Stimulated activated CD4-positive, alpha-beta T cell treated with anti-CD3 and anti-CD28 coated beads, Interleukin-12 subunit alpha, Interleukin-12 subunit beta, amount 100 ng/mL, for 24 hours (primary cell): ENCODE data around the gene MFF.
A peak's percentile ranks its signal among the peaks of the same experiment; 100 is the strongest.

Experiments used
- DNase-seq, 2 experiments: peaks; one replicate each; pipeline ENCODE4 v3.0.0-alpha.2; 2020; ENCODE audit warnings: low read depth in 2 of 2

Gene MFF, protein sequence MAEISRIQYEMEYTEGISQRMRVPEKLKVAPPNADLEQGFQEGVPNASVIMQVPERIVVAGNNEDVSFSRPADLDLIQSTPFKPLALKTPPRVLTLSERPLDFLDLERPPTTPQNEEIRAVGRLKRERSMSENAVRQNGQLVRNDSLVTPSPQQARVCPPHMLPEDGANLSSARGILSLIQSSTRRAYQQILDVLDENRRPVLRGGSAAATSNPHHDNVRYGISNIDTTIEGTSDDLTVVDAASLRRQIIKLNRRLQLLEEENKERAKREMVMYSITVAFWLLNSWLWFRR

DNA sequence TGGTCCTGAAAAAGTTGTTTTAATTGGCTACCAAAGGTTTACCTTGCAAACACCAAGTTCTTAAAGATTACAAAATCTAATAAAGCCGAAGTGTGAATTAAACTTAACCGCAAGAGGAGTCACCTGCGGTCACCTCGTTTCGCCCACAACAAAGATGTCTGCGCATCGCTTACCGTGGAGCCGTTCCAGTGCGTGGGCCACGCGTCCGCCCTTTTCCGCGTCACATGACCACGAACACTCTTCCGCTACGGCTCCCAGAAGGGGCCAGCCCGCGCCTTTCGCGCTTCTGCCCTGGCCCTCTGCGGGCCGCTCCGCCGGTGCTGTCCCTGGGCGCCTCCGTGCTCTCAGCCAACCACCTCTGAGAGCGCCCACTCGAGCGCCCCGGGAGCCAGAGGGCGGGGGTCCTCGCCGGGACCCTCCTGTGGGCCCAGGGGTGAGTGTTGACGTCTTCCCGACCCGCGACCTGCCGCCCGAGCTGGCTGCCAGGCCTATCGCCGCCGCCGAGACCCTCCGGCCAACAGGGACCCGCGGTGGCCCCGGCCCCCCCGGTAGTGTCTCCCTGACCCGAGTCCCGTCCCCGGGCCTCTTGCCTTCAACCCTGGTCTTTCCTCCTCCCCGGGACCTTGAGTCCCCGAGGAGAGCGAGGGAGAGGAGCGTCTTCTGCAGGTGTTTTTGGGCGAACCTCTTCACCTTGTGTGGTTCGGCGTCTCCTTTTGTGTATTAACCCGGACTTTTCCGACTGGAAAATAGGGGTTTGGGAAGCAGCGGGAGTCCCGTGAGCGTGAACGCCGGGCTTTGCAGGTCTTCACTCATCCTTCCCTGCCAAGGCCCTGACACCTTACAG, at the start of gene MFF:
TSS of gene MFF (plus strand) at position 257 of the 844 bp plus-strand sequence. CDS start 5,415 bp downstream, outside the sequence.
- DNase-seq: peak; percentile 91

DNA sequence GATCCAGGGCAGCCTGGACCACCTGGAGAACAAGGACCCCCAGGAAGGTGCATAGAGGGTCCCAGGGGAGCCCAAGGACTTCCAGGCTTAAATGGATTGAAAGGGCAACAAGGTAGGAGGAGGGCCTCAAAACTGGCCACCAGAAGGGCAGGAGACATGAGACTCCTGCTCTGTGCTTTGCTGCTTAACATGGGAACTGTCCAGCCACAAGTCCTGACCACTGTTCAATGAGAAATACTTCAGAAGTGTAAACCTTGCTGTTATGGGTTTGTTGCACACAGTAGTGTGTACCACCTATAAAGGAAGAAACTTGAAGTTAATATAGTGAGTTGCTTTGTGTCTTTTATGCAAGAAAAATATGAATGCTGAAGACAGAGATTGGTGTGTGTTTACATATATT, 44.2 kb upstream of the MFF start:
- DNase-seq: no peak

DNA sequence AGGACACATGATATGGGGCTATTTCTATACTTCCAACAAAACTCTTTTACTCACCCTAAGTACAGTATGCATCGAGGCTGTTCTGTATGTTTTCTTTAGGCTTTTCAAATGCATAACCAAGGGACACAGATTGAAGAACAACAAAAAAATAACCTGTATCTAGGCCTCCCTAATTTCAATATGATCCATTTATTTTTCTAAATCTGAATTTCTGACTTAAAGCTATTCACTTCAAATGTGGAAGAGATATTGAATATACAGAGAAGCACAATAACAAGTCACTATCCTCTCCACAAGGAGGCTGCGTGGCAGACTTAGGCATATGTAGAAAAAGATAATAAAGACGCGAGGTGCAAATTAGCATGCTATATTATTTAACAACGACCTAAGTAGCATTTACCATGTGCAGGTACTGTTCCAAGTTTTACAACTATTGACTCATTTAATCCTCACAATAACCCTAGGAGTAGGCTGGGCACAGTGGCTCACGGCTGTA, 39.3 kb upstream of the MFF start:
- DNase-seq: no peak

DNA sequence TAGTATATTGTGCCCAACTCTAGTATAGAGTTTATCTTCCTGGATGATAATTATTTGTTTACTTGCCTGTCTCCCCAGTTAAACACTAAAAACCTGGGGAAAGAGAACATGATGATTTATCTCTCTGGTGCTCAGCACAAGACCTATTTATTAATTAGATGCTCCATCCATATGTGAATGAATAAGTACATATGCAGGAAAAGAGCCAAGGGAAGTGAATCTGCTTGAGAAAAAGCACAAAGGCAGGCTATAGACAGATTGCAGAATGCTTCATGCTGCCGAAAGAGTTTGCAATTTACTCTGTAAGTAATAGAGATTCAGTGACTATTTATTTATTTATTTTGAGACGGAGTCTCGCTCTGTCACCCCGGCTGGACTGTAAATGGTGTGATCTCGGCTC, 37.3 kb upstream of the MFF start:
- no peak for DNase-seq

DNA sequence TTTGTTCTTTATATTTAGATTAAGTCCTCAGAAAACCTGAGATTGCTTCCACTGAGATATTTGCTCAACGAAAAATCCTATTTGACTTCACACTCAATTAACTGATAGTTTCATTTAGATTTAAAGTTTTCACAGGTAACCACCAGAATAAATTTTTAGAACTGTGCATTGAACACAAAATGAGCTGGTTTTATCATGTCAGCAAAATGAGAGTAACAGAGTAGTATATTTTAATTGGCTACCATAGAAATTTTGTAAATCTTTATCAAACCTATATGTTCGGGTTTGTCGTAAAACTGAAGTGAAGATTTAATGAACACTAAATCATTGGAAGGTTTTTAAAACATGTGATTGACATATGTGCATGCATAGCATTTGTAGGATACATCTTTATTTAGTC, 32.7 kb upstream of the MFF start:
- DNase-seq: no peak

DNA sequence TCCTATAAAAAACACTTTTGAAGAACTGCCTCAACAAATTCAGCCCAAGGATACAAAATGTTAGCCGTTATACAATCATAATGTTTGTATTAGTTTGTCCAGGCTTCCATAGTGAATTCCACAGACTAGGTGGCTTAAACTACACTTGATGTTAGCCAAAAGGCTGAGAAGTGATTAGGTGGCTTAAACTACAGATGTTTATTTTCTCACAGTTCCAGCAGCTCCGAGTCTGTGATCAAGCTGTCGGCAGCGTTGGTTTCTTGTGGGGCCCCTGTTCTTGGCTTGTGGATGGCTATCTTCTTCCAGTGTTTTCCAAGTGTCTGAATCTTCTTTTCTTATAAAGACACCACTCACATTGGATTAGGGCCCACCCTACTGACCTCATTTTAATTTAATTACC, 31.5 kb upstream of the MFF start:
- no peak for DNase-seq

DNA sequence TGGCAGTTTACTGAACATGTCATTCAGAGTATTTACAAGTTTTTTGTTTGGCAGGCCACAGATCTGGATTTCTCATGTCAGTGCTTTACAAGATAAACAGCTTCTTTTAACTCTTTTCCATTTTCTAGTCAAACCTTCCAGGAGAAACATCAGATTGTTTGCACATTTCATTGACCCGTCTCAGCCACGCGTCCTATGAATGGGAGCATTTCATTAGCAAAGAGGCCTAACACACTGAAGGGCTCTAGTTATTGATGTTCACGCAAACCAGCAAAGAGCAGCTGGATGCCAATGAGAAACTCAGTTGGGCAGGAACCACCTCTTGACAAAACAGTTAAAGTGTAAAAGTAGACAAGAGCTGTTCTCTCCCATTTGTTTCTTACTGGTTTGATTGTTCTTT, 29.2 kb upstream of the MFF start:
- DNase-seq: no peak

DNA sequence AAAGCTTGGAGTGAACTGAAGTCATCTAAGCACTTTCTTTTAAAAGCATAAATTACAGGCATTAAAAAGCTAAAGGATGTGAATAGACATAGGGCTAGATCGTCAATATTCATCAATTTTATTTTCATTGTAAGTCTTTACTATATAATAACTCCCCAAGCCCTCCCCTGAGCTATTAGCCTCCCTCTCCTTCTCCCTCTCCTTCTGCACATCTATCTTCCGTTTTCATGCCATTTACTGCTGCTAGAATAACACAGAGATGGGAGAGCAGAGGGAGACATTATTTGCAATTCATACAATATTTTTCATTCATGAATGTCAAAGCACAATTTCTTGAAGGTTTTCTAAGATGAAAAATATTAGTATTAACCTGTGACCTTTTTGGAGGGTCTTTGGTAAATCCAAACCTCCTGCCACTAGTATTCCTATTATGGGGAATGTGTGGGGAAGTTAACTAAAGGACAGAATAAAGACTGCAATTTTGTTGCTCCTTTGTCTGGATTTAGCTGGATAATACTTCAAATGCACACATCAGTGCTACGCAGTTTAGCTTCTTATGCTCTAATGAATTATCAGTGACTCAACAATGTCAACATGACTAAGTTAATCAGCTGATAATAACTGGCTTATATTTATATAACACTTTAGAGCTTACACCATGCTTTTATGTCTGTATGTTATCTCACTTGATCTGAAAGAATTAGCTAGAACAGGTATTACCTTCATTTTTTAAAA, 28.2 kb upstream of the MFF start:
- no peak for DNase-seq

DNA sequence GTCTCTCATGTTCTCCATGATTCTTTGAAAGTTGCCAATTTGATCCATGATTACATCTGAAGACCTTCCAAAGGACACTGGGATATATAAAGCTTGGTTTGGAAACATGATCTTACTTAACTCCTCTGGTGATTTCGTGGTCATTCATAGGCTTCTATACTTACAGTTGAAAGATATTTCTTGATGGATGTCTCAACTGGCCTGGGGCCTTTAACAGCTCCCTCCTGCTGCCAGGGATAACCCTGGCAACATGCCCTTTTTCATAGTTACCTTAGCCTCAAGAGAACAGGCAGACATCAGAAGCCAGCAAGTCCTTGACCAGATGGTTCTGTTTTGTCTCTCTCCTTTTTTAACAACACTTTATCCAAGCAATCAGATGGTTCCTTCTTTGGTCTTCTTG, 23.5 kb upstream of the MFF start:
- no peak for DNase-seq

DNA sequence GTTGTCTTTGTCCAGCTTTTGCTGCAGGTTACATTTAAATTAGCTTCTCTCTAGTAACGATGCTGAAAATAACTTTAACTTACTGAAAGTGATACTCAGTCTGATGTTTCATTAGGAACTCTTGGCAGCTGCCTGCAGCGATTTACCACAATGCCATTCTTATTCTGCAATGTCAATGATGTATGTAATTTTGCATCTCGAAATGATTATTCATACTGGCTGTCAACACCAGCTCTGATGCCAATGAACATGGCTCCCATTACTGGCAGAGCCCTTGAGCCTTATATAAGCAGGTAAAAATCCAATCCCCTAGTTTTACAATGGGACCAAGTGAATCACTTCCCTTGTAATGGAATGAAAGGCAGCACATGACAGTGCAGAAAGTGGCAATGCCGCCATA, 16.3 kb upstream of the MFF start:
- no peak for DNase-seq

DNA sequence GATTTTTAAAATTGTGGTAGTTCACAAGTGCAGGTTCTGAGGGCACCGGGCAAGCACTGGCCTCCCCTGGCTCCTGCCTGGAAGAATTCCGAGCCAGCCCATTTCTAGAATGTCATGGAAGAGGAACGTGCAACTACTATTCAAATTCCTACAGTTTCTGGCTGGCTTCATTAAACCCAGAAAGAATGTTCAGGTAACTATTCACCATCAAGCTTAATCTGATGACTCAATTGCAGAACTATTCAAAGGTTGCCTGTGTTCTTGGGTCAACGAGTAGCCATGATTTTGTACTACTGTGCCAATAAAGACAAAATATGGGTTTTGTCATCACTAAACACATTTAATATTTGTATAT, 14.3 kb upstream of the MFF start:
- no peak for DNase-seq

DNA sequence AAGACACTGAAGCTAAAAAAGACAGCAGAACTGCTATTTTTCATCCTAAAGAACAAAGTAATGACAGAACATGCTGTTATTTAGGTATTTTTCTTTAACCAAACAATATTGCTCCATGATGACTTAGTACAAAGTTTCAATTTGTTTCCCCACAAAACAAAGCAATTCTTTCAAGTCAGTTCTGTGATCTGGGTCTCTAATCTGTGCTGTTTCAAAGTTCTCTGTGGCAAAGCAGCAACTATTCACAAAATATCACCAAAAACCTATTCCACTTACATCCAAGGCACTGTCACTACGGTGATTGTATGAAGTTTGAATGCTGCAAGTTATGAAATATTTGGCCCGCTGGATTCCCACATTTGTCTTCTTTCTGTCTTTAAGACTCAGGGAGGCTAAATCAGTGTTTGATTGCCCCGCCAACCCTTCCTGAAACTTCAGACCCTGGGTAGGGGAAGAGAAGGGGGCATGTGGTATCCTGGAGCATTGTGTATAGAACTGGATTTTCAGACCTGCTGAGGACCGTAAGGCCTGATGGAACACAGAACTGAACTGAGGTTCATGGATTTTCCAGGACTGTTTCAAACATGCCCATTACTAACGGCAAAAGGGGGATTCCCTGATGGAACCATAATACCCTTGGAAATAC, 13.1 kb upstream of the MFF start:
- no peak for DNase-seq

DNA sequence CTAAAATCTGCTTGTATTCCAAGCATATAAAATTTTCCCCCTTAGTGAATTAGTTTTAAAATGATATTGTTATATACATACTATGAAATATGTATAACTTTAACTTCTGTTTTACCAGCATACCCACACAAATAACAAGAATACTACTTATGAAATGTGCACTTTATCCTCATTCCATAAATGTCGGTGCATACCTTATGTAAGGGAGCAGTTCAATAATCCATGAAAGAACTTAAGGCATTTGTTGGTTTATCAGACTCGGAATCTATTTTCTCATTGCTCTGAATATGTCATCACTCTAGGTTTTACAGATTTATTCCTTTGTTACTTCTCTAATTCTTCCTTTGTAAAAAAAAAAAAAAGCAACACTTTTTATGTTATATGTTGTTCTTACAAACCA, 12.5 kb upstream of the MFF start:
- no peak for DNase-seq

DNA sequence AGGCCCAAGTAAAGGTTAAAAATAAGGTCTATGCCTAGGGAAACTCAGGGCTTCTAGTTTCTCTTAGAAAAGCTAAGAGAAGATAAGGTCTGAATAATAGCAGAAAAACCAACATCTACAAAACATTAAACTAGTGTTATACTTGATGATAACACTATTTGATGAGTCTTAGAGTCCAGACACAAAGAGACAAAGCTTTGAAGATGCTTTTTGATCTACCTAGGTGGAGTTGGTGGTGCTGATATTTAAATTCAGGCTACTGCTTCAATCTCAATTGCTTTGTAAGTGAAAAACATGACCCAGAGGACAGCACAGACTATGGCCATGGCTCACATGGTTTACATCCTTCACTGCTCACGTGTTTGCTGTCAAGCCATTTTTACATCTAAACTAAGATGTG, 11.7 kb upstream of the MFF start:
- DNase-seq: no peak

DNA sequence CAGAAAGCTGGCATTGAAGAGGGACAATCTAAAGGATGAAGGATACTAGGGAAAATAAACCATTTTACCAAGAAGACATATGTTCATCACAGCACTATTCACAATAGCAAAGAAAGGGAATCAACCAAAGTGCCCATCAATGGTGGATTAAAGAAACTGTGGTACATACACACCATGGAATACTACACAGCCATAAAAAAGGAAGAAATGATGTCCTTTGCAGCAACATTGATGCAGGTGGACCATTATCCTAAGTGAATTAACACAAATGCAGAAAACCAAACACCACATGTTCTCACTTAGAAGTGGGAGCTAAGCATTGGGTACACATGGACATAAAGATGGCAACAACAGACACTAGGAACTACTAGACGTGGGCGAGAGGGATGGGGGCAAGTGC, 7.2 kb upstream of the MFF start:
- DNase-seq: no peak

DNA sequence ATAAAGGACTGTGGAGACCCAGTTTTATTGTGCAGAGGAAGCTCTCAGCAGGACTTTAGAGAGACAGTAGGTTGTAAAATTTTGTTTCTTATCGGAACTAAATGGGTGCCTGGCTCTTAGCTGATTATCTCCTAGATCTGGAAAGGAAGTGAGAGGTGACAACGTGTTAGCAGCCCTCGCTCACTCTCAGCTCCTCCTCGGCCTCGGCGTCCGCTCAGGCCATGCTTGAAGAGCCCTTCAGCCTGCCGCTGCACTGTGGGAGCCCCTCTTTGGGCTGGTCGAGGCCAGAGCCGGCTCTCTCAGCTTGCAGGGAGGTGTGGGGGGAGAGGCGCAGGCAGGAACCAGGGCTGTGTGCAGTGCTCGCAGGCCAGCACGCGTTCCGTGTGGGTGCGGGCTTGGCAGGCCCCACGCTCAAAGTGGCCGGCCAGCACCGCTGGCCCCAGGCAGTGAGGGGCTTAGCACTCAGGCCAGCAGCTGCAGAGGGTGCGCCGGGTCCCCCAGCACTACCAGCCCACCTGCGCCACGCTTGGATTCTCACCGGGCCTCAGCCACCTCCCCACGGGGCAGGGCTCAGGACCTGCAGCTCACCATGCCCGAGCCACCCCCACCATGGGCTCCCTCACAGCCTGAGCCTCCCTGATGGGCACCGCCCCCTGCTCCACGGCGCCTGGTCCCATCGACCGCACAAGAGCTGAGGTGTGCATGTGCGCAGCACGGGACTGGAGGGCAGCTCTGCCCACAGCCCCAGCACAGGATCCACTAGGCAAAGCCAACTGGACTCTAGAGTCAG, 4.6 kb upstream of the MFF start:
- DNase-seq: no peak

DNA sequence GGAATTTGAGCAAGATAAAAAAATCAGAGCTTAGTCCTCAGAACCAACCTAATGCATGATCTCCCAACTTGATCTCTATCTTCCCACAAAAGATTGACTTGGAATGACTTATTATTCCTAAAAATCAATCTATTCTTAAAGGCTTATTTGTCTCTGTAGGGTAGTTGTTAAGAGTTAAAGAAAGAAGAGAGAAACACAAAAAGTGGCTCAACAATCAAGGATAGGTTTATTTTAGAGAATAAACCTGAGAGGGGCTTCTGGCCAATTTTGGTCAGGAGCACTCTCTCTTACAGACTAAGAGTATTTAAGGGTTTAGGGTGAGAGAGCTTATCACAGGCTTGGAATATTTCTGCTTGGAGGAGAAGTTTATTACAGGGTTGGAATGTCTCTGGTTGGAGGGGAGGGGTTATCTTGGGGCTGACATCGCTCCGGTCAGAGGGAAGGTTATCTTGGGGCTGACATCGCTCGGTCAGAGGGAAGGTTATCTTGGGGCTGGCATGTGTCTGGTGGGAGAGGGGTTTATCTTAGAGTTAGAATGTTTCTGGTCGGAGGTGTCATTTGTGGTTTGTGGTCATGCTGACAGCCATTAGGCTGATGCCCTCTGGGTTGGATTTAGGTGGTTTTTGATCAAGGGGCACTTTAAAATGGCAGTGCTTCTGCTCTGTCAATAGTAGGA, 2.4 kb upstream of the MFF start:
- no peak for DNase-seq

DNA sequence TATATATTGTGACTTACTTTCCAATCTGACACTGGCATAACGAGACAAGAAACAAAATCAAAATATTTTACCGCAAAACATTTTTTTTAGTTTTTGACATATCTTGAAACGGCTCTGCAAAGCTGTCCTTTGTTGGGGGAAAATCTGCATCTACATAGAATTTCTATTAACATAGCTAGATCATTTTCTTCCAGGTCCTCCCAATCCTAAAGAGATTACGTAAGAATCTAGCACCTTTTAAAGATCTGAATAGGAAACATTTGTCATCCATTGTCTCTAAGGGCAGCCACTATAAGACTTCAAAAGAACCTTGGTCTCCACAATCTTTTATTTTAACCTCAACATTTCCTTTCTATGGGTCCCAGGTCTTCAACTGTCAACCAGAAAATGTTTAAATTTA, 1.2 kb upstream of the MFF start:
- no peak for DNase-seq

DNA sequence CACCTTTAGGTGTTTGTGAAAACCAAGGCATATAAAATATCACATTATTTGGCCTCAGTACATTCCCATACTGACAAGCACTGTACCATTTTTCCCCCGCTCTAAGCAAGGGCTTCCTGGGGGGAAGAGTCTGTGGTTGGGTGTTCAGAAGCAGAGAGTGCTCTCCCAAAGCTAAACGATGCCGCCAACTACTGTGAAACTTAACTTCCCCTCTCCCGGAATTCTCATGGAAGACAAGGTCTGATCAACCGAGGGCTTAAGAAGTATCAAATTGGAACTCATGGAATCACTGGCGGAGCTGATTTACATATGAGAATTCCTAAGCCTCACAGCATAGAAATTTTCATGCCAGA, 433 bp upstream of the MFF start:
- no peak for DNase-seq

DNA sequence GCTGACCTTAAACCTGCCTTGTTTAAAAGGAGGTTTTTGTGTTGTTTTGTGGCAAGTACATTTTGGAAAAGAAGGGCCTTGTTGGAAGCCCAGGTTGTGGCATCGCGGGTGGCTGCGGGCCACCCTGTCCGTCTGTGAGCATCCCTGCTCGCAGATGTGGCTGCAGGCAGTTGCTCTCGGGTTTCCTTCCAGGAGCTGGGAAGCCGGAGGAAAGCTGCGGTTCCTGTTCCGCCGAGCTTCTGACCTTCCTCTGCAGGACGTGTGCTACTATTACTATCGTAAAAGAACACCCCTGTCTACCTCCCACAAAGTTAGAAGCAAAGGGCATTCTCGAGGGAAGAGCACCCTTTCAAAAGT, 766 bp downstream of the MFF start:
- no peak for DNase-seq

DNA sequence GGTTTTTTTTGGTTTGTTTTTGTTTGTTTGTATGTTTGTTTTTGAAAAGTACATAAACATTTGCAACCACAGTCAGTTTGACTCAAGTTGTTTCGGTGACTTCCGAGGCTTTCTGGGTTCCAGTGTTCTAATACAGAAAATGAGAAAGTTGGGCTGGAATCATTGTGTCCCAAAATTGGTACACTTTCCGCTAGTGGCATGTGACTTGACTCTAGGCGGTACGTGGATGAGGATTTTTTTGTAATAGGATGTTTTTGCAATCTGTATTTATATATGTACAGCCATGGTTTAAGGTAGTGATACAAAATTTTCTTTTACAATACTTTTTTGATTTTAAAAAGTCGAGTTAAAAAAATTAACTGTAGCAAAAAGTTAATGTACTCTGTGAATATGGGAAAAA, 1.7 kb downstream of the MFF start:
- no peak for DNase-seq
